Activated T-cell treated with anti-CD3 and anti-CD28 coated beads for 1 hour (primary cell): ENCODE results near the gene ANKRD30A.
"Not testable (repeated sequence)": the region's sequence is repeated elsewhere in the genome, so short reads cannot be mapped to it uniquely, and the experiment has no call there.

Source experiments
- DNase-seq: peaks from one replicate; pipeline ENCODE4 v3.0.0-alpha.2; 2020; ENCODE audit warnings: low read depth

ANKRD30A gene, protein sequence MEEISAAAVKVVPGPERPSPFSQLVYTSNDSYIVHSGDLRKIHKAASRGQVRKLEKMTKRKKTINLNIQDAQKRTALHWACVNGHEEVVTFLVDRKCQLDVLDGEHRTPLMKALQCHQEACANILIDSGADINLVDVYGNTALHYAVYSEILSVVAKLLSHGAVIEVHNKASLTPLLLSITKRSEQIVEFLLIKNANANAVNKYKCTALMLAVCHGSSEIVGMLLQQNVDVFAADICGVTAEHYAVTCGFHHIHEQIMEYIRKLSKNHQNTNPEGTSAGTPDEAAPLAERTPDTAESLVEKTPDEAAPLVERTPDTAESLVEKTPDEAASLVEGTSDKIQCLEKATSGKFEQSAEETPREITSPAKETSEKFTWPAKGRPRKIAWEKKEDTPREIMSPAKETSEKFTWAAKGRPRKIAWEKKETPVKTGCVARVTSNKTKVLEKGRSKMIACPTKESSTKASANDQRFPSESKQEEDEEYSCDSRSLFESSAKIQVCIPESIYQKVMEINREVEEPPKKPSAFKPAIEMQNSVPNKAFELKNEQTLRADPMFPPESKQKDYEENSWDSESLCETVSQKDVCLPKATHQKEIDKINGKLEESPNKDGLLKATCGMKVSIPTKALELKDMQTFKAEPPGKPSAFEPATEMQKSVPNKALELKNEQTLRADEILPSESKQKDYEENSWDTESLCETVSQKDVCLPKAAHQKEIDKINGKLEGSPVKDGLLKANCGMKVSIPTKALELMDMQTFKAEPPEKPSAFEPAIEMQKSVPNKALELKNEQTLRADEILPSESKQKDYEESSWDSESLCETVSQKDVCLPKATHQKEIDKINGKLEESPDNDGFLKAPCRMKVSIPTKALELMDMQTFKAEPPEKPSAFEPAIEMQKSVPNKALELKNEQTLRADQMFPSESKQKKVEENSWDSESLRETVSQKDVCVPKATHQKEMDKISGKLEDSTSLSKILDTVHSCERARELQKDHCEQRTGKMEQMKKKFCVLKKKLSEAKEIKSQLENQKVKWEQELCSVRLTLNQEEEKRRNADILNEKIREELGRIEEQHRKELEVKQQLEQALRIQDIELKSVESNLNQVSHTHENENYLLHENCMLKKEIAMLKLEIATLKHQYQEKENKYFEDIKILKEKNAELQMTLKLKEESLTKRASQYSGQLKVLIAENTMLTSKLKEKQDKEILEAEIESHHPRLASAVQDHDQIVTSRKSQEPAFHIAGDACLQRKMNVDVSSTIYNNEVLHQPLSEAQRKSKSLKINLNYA (N-terminal part only)

DNA sequence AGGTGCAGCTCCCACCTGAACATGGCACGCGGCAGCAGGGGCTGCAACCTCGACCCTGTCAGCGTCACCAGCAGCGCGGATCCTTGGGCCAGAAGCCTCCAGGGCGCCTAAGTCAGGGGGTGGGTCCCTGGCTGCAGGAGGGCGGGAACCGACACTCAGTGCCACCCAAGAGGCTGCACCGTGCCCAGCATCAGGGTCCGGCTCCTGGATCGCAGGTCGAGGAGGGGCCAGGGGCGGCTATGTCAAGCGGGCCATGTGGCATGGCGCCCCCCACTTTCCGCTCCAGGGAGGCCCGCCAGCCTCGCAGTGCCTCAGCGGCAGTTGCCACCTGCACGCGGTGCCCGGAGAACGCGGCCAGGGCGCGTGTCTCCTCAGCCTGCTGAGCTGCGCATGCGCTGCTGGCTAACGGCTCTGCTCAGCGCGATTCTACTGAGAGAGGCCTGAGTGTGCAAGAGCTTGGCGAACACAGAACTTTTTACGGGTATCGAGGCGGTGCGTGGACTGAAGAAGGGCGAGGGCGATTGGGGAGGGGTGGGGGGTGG is at the start of gene ANKRD30A:
ANKRD30A (plus strand) TSS at position 408 of the 542 bp plus-strand sequence. CDS start 190 bp downstream, outside the sequence.
- no peak for DNase-seq

DNA sequence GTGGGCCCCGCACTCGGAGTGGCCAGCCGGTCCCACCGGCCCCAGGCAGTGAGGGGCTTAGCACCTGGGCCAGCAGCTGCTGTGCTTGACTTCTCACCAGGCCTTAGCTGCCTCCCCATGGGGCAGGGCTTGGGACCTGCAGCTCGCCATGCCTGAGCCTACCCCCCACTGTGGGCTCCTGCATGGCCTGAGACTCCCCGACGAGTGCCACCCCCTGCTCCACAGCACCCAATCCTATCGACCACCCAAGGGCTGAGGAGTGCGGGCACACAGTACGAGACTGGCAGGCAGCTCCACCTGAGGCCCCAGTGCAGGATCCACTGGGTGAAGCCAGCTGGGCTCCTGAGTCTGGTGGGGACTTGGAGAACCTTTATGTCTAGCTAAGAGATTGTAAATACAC is 49.3 kb upstream of the ANKRD30A start:
- not testable (repeated sequence) for DNase-seq

DNA sequence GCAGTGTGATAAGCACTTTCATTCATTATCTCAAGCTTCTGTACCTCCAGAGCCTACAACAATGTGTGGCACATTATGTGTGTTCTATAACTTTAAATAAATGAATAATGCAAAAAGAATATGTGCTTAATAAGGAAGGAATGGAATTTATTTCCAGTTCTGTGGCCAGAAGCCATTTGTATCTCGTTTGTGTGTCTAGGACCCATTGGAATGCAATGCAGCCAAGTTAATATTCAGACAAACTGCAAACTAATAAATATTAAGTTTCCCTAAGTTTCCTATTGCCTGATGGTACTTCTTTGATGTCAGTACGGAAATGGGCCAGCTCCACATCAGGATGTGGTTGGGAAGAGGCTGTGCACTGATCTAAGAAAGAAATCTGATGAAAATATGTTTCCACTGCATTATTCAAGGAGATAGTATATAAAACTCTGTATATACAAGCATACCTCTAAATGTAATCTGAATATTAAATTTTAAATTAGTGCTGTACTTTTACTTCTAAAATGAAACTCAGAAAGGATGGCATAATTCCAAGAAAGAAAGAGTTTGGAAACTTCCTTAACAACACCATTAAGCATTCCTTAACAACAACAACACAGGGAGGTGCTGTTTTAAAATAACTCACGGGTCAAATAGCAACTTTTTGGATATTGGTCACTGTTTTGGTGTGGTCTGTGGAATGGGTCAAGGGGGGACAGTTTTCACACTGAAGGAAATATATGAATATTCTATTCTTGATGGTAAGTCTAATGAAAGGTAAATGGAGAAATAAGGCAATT is 29.4 kb upstream of the ANKRD30A start:
- no peak for DNase-seq

DNA sequence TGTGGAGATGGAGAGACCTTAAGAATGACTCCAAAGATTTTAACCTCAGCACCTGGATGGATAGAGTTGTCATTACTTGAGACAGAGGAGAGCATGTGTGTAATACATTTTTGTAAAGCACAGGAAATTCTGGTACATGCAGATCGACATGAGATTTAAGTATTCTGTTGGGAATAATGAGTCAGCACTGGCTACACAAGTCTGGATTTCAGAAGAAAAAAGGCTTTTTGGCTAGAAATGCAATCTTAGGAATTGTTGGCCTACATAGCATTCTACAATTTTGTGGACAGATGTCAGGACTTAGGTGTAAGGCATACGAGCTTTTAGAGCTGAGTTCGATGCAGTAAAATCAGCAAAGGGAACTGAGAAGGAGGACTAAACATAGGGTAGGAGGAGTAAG is 24.1 kb upstream of the ANKRD30A start:
- no peak for DNase-seq

DNA sequence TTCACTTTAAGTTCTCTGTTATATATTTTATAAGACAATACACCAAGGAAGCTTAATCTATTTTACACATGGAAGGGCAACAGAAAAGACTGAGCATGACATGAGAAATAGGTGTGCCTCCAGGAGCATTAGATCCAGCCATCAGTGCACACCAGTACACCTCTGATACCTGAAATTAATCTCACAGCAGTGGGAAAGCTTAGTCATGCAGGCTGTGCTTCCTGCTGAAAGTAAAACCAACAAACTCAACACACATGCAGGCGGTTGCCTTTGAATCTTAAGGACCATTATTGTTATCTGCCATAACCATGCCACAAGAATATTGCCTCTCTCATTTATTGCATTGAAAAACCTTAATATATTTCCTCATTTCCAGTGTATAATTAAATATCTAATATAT is 16.4 kb upstream of the ANKRD30A start:
- DNase-seq, result no peak

DNA sequence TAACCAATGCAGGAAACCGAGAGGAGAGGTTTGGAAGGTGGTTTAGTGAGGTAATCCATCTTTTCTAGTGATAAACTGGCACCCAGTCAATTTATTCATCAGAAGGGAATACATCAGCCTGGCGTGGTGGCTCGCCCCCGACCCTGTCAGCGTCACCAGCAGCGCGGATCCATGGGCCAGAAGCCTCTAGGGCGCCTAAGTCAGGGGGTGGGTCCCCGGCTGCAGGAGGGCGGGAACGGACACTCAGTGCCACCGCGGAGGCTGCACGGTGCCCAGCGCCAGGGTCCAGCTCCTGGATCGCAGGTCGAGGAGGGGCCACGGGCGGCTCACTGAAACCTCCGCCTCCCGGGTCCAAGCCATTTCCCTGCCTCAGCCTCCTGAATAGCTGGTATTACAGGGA is 866 bp upstream of the ANKRD30A start:
- no peak for DNase-seq

DNA sequence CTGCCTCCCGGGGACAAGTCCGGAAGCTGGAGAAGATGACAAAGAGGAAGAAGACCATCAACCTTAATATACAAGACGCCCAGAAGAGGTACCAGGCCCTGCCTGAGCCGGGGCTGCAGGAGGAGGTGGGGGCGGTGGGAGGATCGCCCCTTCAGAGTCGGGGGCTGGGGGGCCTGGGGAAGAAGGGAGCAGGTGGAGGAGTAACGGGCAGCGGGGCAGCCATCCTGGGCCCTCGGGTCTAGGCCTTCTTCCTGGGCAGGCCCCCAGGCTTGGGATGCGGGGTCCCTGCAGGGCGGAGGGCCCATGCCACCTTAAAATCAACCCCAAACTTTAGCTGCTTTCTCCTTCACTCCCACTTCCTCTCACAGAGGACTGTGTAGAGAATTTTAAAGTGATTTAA is 523 bp downstream of the ANKRD30A start:
- DNase-seq, result no peak

DNA sequence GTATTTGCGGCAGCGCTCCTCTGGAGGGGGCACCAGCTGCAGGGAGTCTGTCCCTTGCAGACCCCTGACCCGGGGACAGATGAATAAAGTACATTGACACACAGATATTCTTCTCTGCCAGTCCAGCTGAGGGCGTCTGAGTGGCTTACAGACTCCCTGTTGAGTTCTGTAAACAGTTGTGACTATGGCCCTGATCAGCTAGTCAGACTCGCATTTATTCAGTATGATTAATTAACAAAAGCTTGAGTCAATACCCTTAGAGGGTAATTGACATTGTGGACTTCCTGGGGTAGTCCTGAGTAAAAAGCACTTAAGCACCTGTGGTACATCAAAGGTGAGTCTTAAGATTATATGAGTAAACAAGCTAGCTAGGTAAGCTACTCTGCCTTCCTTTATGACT is 21.0 kb downstream of the ANKRD30A start:
- DNase-seq, result no peak

DNA sequence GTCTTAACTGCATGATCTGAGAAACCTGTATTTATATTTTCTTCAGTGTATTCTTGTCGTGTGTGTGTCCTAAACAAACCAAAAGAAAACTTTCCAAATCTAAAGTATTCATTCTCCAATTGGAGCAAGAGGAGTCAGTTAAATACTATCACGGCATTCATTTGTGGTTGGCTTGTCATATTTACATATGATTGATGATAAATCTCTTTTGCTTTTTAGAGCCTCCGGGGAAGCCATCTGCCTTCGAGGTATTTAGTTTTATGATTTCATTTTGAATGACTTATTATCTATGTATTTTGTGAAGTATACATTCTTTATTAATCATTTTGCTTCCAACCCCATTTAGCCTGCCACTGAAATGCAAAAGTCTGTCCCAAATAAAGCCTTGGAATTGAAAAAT is 37.0 kb downstream of the ANKRD30A start:
- DNase-seq, result not testable (repeated sequence)

DNA sequence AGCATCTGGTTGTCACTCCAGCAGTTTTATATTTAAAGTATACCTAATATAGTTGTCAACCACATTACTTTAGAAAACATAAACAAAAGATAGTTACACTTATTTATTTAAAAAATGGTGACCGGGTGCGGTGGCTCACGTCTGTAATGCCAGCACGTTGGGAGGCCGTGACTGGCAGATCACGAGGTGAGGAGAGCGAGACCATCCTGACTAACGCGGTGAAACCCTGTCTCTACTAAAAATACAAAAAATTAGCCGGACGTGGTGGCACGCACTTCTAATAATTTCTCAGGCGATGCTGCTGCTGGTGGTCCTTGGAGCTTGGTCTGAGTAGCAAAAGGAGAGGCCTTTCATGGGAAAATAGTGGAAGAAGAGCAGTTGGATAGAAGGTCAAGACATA is 46.5 kb downstream of the ANKRD30A start:
- not testable (repeated sequence) for DNase-seq

DNA sequence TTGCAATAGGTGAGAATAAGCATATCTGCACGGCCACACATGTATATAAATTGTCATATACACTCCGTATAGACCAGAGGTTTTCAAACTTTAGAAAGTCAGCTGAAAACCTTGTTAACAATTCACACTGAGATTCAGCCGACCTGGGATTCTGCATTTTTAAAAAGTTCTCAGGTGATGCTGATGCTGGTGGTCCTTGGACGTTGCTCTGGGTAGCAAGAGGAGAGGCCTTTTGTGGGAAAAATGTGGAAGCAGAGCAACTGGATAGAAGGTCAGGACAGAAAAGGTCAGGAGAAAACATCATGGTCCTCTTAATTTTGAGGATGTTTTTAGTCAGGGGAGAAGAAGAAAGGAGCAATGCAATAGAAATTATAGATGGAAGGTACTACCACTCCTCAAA is 52.9 kb downstream of the ANKRD30A start:
- not testable (repeated sequence) for DNase-seq

DNA sequence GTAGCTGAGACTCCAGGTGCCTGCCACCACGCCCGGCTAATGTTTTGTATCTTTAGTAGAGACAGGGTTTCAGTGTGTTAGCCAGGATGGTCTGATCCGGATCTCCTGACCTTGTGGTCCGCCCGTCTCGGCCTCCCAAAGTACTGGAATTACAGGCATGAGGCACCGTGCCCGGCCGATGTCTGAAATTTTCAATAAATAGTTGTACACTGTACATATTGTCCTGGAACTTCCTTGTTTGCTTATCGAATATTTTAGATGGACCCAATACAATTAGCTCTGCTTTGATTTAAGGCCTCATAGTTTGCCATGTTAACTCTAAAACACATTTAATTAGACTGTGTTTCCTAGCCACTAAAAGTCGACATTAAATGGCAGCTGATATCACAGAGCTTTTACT is 57.3 kb downstream of the ANKRD30A start:
- not testable (repeated sequence) for DNase-seq

DNA sequence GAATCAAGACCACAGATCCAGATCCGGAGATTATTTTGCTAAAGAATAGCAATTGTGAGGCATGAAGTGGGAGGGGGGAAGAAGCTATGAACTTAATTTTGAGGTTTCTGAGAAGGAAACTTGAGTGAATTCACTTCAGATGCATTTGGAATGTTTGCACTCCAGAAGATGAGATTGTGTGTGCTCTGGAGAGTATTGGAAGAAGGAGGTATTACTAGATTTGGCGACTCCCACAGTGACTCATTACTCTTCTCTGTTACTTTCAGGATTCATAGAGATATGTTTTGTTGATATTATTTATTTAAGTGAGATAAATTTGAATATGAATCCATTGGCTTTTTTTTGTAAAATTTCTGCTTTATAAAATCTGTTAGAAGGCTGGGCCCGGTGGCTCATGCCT is 80.7 kb downstream of the ANKRD30A start:
- no peak for DNase-seq

DNA sequence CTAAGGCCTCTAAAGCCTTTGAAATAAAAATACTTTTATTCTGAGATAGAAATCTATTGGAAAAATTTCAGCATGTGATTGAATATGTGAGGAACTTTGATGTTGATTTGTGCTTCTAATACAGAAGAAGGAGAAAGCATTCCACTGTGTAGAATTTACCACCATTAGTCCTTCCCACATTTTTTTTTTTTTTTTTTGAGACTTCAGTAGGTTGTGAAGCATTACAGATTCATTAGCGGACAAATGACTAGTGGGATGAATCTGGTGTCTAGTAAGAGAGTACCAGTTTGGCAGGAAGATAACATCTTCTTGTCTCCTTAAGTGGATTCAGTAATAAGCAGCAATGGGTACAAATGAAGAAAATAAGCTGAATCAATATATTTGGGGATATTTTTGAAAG is 95.5 kb downstream of the ANKRD30A start:
- no peak for DNase-seq

DNA sequence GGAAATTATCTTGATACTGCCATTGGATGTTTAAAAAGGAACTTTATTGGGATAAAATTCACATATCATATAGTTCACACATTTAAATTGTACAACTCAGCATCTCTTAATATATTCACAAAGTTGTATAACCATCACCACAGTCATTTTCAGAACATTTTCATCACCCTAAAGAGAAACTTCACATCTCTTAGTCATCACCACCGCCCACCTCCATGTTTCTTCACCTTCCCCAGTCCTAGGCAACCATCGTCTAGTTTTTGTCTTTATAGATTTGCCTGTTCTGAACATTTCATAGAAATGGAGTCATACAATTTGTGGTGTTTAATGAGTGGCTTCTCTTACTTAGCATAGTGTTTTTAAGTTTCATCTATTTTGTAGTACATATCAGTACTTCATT is 96.6 kb downstream of the ANKRD30A start:
- no peak for DNase-seq

DNA sequence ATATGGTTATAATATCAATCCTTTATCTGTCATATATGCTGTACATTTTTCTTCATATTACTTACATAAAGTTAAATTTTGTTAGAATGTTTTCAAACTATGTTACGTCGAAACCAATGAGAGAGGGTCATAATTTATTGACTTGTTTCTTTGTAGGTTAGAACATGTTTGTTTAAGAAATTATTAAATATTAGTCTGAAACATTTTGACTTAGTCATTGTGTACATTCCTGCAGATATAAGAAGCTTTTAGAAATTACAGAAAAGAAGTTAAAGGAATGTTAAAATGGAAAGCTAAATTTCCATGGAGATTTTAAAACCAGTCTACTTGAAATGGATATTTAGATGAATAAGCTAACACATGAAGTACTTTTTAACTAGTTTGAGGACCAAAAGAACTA is 99.8 kb downstream of the ANKRD30A start:
- no peak for DNase-seq

DNA sequence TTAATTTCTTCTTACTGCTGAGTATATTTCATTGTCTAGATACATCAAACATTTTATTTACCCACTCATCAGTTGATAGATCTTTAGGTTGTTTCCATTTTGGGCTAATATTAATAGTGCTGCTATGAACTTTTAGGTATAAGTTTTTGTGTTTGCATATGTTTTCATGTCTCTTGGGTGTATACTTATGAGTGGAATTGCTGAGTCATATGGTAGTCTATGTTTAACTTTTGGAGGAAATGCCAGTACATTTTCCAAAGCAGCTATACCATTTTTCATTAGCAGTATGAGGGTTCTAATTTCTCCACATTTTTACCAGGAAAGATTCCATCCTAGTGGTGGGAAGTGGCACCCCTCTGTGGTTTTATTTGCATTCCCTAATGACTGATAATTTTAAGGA is 101.1 kb downstream of the ANKRD30A start:
- no peak for DNase-seq

DNA sequence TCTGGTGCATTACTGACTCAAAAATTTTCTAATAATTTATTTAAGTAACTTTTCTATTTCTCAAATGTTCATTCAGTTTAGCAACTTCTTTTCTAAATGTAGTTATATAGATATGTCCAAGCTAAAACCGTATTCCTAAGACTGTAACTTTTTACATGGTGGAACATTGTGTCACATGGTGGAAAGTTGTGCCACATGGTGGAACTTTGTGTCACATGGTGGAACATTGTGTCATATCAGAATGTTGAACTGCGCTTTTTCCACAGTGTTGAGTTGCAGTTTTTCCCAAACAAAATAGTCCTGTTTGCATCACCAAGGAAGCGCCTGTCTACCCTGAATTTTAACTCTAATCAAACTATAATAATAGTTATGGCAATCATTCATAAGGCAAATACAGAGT is 109.3 kb downstream of the ANKRD30A start:
- no peak for DNase-seq

DNA sequence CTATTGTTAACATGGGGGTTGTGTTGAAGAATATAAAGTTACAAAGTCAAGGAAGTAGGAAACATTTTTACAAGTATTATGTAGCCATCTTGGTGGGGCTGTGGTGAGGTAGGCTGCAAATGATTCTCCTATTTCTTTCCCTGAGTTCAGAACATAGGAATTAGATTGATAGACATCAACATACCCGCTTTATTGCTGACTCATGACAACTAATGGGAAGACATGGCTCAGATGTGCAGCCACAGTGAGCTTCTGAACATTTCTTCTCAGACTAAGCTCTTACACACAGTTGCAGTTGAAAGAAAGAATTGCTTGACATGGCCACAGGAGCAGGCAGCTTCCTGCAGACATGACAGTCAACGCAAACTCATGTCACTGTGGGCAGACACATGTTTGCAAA is 110.7 kb downstream of the ANKRD30A start:
- DNase-seq, result no peak

DNA sequence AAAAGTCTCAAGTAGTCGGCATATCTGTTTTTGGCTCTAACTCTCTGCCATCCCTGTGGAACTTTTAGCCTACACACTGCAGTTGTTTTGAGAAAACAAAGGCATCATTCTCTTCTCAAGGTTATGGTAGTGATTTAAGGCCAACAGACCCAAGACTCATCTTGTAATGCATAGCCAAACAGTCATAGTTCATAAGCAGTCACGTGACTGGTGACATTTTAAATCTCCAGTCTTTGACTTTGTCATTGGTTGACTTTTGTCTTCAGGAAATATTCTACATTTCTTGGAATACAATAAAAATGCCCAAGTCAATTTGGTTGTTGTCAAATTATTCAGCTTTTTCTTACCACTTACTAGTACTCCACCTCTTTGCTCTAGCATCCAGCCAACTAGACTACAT is 114.8 kb downstream of the ANKRD30A start:
- DNase-seq, result no peak

DNA sequence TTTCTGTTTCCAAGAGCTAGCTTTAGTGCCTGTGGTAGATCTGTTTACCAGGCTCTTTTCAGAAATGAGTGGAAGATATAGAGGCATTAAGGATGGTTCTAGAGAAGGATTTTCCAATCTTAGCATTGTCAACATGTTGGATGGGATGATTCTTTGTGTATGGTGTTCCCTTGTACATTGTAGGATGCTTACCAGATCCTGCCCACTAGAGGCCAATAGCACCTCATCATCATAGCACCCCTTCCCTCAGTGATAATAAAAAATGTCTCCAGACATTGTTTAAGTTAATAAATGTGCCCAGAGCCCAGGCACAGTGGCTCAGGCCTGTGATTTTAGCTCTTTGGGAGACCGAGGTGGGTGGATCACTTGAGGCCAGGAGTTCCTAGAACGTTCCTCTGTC is 121.2 kb downstream of the ANKRD30A start:
- DNase-seq, result no peak
